Heart left ventricle (tissue), 16 donors: ENCODE results near the gene ZNF83. TPM values are rescaled to one million over a fixed set of nuclear protein-coding genes. Genes with fewer than 3 reads are reported as not detected.
A peak's percentile ranks its signal among the peaks of the same experiment; 100 is the strongest.

Experiments
- ATAC-seq, 4 donors: fragments of 200-7000 bp; cut with Tn5 transposase; one replicate each; pipeline ENCODE4 v1.9.1; 2020 to 2022; ENCODE audit warnings: moderate library complexity in 4 of 4, mild to moderate bottlenecking in 3 of 4, moderate number of reproducible peaks in 1 of 4
- DNase-seq, 5 donors: peaks; one replicate each; pipeline ENCODE4 v3.0.0-alpha.2; 2020
- H3K27ac ChIP-seq, 12 donors: fragments of 200-600 bp; sonication (generic) in 4 of 12; one replicate each; pipeline versions ENCODE4 v1.5.0 to v1.8.0; 2016 to 2022; ENCODE audit warnings: mild to moderate bottlenecking in 2 of 12
- H3K27me3 ChIP-seq, 9 donors: fragments of 200-600 bp; sonication (generic) in 2 of 9; one replicate each; pipeline versions ENCODE4 v1.5.1 to v1.8.0; 2016 to 2022; ENCODE audit warnings: mild to moderate bottlenecking in 3 of 9
- H3K36me3 ChIP-seq, 9 donors: fragments of 200-600 bp; sonication (generic) in 2 of 9; one replicate each; pipeline versions ENCODE4 v1.5.0 to v1.8.0; 2018 to 2022; ENCODE audit warnings: mild to moderate bottlenecking in 2 of 9
- H3K4me1 ChIP-seq, 12 donors: fragments of 200-600 bp; sonication (generic) in 4 of 12; one replicate each; pipeline versions ENCODE4 v1.5.0 to v1.8.0; 2016 to 2022; ENCODE audit warnings: mild to moderate bottlenecking in 3 of 12
- H3K4me3 ChIP-seq, 12 donors: fragments of 200-600 bp; sonication (generic) in 4 of 12; one replicate each; pipeline versions ENCODE4 v1.5.0 to v1.8.0; 2017 to 2022; ENCODE audit warnings: mild to moderate bottlenecking in 9 of 12, moderate library complexity in 4 of 12
- H3K9me3 ChIP-seq, 12 donors: fragments of 200-600 bp; sonication (generic) in 4 of 12; one replicate each; pipeline versions ENCODE4 v1.5.0 to v1.8.0; 2016 to 2022; ENCODE audit warnings: mild to moderate bottlenecking in 1 of 12
- POLR2A ChIP-seq, 2 donors: fragments of 450-650 bp; IDR thresholded peaks; one replicate each; pipeline ENCODE4 v1.6.1; 2017; ENCODE audit warnings: antibody characterized with exemption in 2 of 2, mild to moderate bottlenecking in 2 of 2, moderate library complexity in 2 of 2
- WGBS, 4 donors: extraction: QIAGEN DNeasy Blood & Tissue Kit in 2 of 4; methylation state at CpG; one replicate each; pipeline versions ENCODE4 v1.1.5 to v1.1.7; 2013 to 2018; 5-methylcytosine and 5-hydroxymethylcytosine counted together
- intact Hi-C, 10 donors: fragments of 100-400 bp; cut with DNase I; formaldehyde crosslinking; loops; one replicate each; pipeline versions ENCODE4 v1.11.1 to v1.14.2; 2022
- polyA plus RNA-seq, 2 donors: library from polyadenylated mRNA; stranded (reverse); fragments of 200-250 nt; gene quantifications; one replicate each; pipeline ENCODE4 v1.2.3, GENCODE V29; 2013
- total RNA-seq, 9 donors: library from RNA; depleted of rRNA in 2 of 9; stranded (reverse); fragments of >200 nt in 2 of 9; fragmentation: NEBNext Ultra II Directional in 3 of 9; extraction: Animal tissue kit (Norgen Biotek cat#: 25700) in 3 of 9; gene quantifications; one replicate each; pipeline versions ENCODE4 v1.1.0 to v1.2.4, GENCODE V29; 2016 to 2023
- TF ChIP-seq, protein P1 (sequence below), 12 donors: fragments of 200-600 bp; sonication (generic) in 4 of 12; IDR thresholded peaks; one replicate each; pipeline versions ENCODE4 v1.5.0 to v1.8.0; 2018 to 2022; ENCODE audit warnings: antibody characterized with exemption in 12 of 12, mild to moderate bottlenecking in 5 of 12
- donor health status: ischemic (EF 13 %, LVEDD 7.1; RV severe dilation, severe dysfunction).
- donor health status: healthy with polysubstance abuse.
- donor health status: DM: no; HTN: yes; CAD: no.
- donor health status: DM: no; HTN: no; CAD: no.
- donor health status: ischemic (EF 25% LVEDD 6.9; RV normal size, moderate dysfunction).
- donor health status: ischemic (EF 25% LVEDD 5.7; RV mildly dilated, moderate dysfunction).
- donor health status: healthy.
- donor health status: DM: yes; HTN: yes; CAD: no.
- donor health status: ischemic (EF 35%, LVEDD 5.7; RV mildly dilated, moderate dysfunction).
- donor health status: nonischemic (EF 11% LVEDD 7.7; RV severe dilation, severe dysfunction).
- donor health status: DM: yes; HTN: yes; CAD: no.
- donor health status: PGD.
- donor health status: ischemic (EF 29% LVEDD 5.4; RV normal size, mild dysfunction).
- donor health status: nonischemic (EF 23%, LVEDD 6.1; RV moderate dilation, normal function).

Gene ZNF83
- total and polyA plus RNA-seq, 11 donors = 9.5 to 25.7 (median 18.4) TPM

DNA sequence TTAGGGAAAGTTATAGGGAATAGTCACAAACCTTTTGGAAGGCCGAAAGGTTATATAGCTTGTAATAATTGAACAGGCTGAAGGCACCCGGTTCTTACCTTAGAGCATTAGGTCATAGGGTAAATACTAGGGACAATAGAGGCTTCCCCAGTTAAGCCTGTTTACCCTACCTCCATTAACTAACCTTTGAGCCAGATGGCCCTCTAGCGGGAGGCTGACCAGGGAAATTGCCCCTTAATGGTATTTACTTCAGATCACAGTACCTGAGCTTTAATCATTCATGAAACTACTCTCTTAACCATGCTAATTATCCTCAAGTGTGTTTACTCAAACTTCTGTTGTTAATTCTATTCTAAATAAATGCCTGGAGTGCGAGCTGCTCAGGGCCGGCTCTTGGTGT is 20.4 kb upstream of the ZNF83 start:
- no peak for DNase-seq
- no peak for TF ChIP-seq POLR2A (IDR thresholded peaks at IDR 0.05)
- TF ChIP-seq, protein P1, sequence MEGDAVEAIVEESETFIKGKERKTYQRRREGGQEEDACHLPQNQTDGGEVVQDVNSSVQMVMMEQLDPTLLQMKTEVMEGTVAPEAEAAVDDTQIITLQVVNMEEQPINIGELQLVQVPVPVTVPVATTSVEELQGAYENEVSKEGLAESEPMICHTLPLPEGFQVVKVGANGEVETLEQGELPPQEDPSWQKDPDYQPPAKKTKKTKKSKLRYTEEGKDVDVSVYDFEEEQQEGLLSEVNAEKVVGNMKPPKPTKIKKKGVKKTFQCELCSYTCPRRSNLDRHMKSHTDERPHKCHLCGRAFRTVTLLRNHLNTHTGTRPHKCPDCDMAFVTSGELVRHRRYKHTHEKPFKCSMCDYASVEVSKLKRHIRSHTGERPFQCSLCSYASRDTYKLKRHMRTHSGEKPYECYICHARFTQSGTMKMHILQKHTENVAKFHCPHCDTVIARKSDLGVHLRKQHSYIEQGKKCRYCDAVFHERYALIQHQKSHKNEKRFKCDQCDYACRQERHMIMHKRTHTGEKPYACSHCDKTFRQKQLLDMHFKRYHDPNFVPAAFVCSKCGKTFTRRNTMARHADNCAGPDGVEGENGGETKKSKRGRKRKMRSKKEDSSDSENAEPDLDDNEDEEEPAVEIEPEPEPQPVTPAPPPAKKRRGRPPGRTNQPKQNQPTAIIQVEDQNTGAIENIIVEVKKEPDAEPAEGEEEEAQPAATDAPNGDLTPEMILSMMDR (IDR thresholded peaks at IDR 0.05) = no peak
- Histone ChIP-seq H3K4me3 (no peak overlapping the region), H3K4me1 (peaks cover 0 to 3% (median 0%) of the 10 kb centered on the region in 12 donors), H3K9me3 (no peaks in the 10 kb centered on the region), H3K27ac (no peak overlapping the region), H3K27me3 (no peaks in the 10 kb centered on the region), H3K36me3 (peaks cover 0 to 70% (median 45%) of the 10 kb centered on the region in 9 donors)
- ATAC-seq = no peak
- intact Hi-C loops = no loop called here
- 88 to 96% (median 95%) methylated on average over 5 of the region's 5 CpGs for WGBS, 4 donors

DNA sequence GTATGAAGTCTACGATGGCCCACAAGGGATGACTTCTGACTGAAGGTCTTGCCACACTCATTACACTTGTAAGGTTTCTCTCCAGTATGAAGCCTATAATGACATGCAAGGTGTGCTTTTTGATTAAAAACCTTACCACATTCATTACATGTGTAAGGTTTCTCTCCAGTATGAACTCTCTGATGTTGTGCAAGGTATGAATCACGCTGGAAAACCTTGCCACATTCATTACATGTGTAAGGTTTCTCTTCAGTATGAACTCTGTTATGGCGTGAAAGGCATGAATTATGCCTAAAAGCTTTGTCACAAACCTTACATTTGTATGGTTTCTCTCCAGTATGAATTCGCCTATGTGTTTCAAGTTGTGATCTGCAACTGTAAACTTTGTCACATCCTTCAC is 15.0 kb upstream of the ZNF83 start:
- H3K4me3 ChIP-seq = no peak overlapping the region
- H3K27ac ChIP-seq = no peak overlapping the region
- no peak for ATAC-seq
- H3K4me1 ChIP-seq = peaks cover 0 to 3% (median 0%) of the 10 kb centered on the region in 12 donors
- H3K36me3 ChIP-seq = peaks cover 0 to 64% (median 46%) of the 10 kb centered on the region in 9 donors
- H3K27me3 ChIP-seq = no peaks in the 10 kb centered on the region
- H3K9me3 ChIP-seq = peaks cover 0 to 20% (median 0%) of the 10 kb centered on the region in 12 donors
- WGBS, 4 donors = 97 to 99% (median 98%) methylated on average over 4 of the region's 4 CpGs
- no peak for DNase-seq
- intact Hi-C loops = no loop called here
- TF ChIP-seq, protein P1 (IDR thresholded peaks at IDR 0.05) = no peak
- TF ChIP-seq POLR2A (IDR thresholded peaks at IDR 0.05) = no peak

DNA sequence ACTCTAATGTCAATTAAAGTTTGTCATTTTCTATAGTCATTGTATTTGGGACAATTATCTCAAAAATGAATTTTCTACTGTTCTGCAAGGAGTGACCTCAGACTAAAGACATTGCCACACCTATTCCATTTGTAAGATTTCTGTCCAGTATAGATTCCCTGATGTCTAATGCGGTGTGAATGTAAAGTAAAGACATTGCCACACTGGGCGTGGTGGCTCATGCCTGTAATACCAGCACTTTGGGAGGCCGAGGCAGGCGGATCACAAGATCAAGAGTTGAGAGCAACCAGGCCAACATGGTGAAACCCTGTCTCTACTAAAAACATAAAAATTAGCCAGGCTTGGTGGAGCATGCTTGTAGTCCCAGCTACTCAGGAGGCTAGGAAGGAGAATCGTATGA is 13.8 kb upstream of the ZNF83 start:
- H3K27ac ChIP-seq = no peak overlapping the region
- peaks cover 0 to 3% (median 0%) of the 10 kb centered on the region in 12 donors for H3K4me1 ChIP-seq
- DNase-seq = no peak
- no peaks in the 10 kb centered on the region for H3K27me3 ChIP-seq
- peaks cover 0 to 24% (median 0%) of the 10 kb centered on the region in 12 donors for H3K9me3 ChIP-seq
- H3K4me3 ChIP-seq = no peak overlapping the region
- intact Hi-C loops = no loop called here
- WGBS, 4 donors = 97 to 99% (median 98%) methylated on average over 5 of the region's 5 CpGs
- no peak for ATAC-seq
- H3K36me3 ChIP-seq = peaks cover 0 to 57% (median 48%) of the 10 kb centered on the region in 9 donors
- no peak for TF ChIP-seq POLR2A (IDR thresholded peaks at IDR 0.05)

DNA sequence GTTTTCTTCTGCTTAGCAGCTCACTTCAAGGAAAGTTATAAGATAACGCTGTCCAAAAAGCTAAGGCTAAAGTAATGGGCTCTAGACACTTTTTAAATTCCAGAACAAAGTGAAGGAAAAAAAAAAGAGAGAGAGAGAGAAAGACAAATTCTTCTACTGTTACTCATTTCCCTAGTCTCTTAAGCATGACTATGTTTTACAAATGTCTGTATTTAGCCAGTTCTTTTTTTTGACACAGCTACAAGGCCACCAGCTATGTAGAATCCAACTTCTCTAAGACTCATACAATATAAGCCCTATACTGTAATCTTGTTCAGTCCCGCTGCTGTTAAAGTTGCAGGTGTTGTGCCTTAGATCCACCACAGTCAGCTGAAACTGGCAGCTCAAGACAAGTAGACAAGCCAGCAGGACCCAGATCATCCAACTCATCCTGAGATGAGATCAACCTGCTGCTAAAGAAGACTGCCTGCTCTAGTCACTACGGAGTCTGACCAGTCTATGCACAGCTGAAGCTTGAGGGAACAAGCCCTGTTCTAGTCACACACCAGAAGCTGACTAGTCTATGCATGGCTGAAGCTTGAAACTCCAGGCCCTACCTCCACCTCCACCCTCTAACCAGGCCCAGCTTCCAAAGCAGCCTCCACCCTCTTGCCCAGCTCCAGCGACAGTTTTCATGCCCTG is 10.3 kb upstream of the ZNF83 start:
- Histone ChIP-seq H3K4me3 (no peak overlapping the region), H3K9me3 (peaks cover 0 to 36% (median 2%) of the 10 kb centered on the region in 12 donors), H3K27ac (peak overlapping the region in 1 of 12 donors; percentile 47), H3K36me3 (peaks cover 0 to 29% (median 22%) of the 10 kb centered on the region in 9 donors), H3K27me3 (no peaks in the 10 kb centered on the region), H3K4me1 (peaks cover 0 to 3% (median 0%) of the 10 kb centered on the region in 12 donors)
- no peak for TF ChIP-seq POLR2A (IDR thresholded peaks at IDR 0.05)
- TF ChIP-seq, protein P1 (IDR thresholded peaks at IDR 0.05) = no peak
- intact Hi-C loops = no loop called here
- 81 to 97% (median 90%) methylated on average over 4 of the region's 4 CpGs for WGBS, 4 donors
- ATAC-seq (peak in 1 of 4 donors; percentile 20), DNase-seq (no peak)
